ENCODE measurements around the gene NUP133.

The NUP133 gene

DNA sequence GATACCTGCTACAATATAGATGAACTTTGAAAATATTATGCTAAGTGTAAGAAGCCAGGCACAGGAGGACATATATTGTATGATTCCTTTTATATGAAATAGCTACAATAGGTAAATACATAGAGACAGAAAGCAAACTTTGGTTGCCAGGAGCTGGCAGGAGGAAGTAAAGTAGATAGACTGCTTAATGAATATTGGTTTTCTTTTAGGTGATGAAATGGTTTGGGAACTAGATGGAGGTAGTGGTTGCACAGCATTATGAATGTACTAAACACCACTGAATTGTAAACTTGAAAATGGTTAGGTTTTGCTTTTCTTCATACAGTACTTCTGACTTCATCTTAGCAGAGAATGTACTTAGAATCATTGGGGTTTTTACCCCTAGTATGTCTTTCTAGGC is 28.8 kb upstream of the NUP133 start:
- DNase-seq (ENCODE audit: extremely low spot score): no peak
- TF ChIP-seq, protein P1, sequence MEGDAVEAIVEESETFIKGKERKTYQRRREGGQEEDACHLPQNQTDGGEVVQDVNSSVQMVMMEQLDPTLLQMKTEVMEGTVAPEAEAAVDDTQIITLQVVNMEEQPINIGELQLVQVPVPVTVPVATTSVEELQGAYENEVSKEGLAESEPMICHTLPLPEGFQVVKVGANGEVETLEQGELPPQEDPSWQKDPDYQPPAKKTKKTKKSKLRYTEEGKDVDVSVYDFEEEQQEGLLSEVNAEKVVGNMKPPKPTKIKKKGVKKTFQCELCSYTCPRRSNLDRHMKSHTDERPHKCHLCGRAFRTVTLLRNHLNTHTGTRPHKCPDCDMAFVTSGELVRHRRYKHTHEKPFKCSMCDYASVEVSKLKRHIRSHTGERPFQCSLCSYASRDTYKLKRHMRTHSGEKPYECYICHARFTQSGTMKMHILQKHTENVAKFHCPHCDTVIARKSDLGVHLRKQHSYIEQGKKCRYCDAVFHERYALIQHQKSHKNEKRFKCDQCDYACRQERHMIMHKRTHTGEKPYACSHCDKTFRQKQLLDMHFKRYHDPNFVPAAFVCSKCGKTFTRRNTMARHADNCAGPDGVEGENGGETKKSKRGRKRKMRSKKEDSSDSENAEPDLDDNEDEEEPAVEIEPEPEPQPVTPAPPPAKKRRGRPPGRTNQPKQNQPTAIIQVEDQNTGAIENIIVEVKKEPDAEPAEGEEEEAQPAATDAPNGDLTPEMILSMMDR (IDR thresholded peaks at IDR 0.05; ENCODE audit: control extremely low read depth, extremely low read depth, low read depth, missing control alignments): no peak
- POLR2A ChIA-PET: no interaction called here
- CTCF ChIA-PET: no interaction called here

DNA sequence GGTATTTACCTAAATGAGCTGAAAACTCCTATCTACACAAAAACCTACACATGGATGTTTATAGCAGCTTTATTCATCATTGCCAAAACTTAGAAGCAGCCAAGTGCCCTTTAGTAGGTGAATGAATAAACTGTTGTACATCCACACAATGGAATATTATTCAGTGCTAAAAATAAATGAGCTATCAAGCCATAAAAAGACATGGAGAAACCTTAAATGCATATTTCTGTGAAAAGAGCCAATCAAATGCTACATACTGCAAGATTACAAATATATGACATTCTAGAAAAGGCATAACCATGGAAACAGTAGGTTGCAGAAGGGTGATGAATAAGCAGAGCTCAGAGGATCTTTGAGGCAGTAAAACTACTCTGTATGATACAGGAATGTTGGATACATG is 27.1 kb upstream of the NUP133 start:
- DNase-seq (ENCODE audit: extremely low spot score): no peak
- ChIA-PET CTCF (interaction anchor here (0.8 to 2.2 kb wide), 3 partner anchors 11 to 24 kb away, joined by 4 to 8 read pairs (median 6); partner anchors contain the start of gene ABCB10), POLR2A (interaction anchor here (0.6 kb wide), 1 partner anchor 103 kb away, joined by 3 read pairs; no protein-coding TSS in a partner anchor)
- TF ChIP-seq, protein P1 (IDR thresholded peaks at IDR 0.05; ENCODE audit: control extremely low read depth, extremely low read depth, low read depth, missing control alignments): no peak

DNA sequence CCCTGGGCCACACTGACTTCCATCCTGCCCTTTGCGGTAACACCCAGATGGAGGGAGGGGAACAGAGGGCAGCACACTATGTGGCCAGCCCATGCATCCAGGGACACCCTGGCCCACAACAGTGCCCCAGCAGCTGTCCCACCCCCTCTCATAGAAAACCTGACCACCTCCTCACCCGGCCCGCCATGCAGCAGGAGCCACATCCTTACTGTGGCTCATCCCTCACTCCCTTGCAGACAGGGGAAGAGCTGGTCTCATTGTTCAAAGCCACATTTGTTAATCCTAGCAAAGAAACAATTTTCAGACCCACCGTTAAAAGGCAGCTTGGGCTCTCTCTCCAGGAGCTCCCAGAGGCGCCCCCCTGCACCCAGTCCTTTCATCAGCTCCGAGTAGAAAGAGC is 23.2 kb upstream of the NUP133 start:
- DNase-seq (ENCODE audit: extremely low spot score): no peak
- TF ChIP-seq, protein P1 (IDR thresholded peaks at IDR 0.05; ENCODE audit: control extremely low read depth, extremely low read depth, low read depth, missing control alignments): no peak
- ChIA-PET CTCF (interaction anchor here (1.0 kb wide), 1 partner anchor 16 kb away, joined by 4 read pairs; no protein-coding TSS in a partner anchor), POLR2A (no interaction called here)

DNA sequence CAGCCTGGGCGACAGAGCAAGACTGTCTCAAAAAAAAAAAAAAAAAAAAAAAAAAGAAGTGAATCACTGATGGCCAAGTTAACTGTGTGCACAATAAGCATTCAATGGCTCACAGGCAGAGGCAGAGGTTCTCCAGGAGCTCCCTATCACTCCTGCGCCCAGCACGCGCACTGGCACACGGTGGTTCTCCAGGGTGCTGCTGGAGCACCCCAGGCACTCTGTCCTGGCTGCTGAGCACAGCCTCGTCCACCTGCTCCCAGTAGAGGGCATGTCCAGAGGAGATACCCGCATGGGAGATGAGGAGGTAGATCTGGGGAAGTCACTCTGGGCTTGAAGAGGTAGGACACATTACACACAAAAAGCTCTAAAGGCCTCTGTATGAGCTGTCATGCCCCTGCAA is 21.5 kb upstream of the NUP133 start:
- POLR2A ChIA-PET: no interaction called here
- TF ChIP-seq, protein P1 (IDR thresholded peaks at IDR 0.05; ENCODE audit: control extremely low read depth, extremely low read depth, low read depth, missing control alignments): no peak
- DNase-seq (ENCODE audit: extremely low spot score): no peak
- CTCF ChIA-PET: interaction anchor here (0.7 to 1.5 kb wide), 4 partner anchors 10 to 271 kb away, joined by 3 to 4 read pairs (median 3); no protein-coding TSS in a partner anchor

DNA sequence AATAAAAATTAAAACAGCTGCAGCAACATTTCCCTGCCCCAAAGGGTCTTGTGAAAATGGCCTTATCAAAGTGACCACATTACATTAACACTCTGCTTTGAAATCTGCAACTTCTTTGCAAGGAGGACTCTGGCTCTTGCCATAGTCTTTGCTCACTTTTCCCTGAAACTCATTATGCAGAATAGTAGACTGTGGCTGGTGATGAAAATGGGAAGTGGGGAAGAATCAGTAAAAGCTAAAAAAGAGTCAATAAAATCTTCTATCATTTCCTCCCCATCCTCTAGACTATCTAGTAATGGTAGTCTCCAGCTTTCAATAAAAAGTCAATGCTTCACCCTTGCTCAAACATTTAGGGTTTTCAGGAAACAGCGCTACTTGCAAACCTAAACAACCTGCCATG is 18.6 kb upstream of the NUP133 start:
- ChIA-PET CTCF (interaction anchor here (0.6 to 1.9 kb wide), 7 partner anchors 12 to 270 kb away, joined by 3 to 4 read pairs (median 4); no protein-coding TSS in a partner anchor), POLR2A (no interaction called here)
- no peak for DNase-seq (ENCODE audit: extremely low spot score)
- TF ChIP-seq, protein P1 (IDR thresholded peaks at IDR 0.05; ENCODE audit: control extremely low read depth, extremely low read depth, low read depth, missing control alignments): no peak

DNA sequence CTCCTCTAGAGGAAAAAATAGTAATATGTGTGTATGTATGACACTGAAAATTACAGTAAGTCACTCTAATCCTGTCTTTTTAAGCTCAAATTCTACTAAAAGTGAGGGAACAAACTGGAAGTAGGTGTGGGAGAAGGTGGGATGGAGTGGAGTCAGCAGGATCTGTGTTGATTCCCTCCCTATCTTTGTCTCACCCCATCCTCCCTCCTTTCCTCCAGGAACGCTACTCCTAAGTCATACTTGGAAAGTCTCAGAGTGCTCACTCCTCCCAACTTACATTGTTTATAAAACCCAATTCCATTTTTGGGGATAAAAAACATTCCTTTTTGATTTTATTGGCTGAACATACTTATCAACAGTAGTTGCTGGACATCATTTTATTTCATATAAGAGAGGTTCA is 14.9 kb upstream of the NUP133 start:
- no peak for DNase-seq (ENCODE audit: extremely low spot score)
- TF ChIP-seq, protein P1 (IDR thresholded peaks at IDR 0.05; ENCODE audit: control extremely low read depth, extremely low read depth, low read depth, missing control alignments): no peak
- CTCF ChIA-PET: no interaction called here
- POLR2A ChIA-PET: no interaction called here
